SK-N-SH treated with all-trans-retinoic acid at 6 μM for 48 hours (cell line): ENCODE measurements around the gene TATDN3.

ENCODE experiments used
- ARNTL ChIP-seq: fragments of 450-650 bp; formaldehyde crosslinking; IDR thresholded peaks from 2 replicates; pipeline ENCODE4 v1.5.0; 2020; ENCODE audit warnings: low read depth, mild to moderate bottlenecking, moderate library complexity, borderline replicate concordance
- CREB5 ChIP-seq: fragments of 250-450 bp; sonication (Bioruptor Pico); IDR thresholded peaks from 2 replicates; pipeline ENCODE4 v1.5.1; 2020; ENCODE audit warnings: low read depth, mild to moderate bottlenecking, moderate library complexity
- CSDC2 ChIP-seq: fragments of 250-450 bp; sonication (Bioruptor Pico); IDR thresholded peaks from 2 replicates; pipeline ENCODE4 v1.5.0; 2020; ENCODE audit warnings: mild to moderate bottlenecking, moderate library complexity
- ESRRG ChIP-seq: fragments of 250-450 bp; sonication (Bioruptor Pico); IDR thresholded peaks from 2 replicates; pipeline ENCODE4 v1.6.1; 2021; ENCODE audit warnings: mild to moderate bottlenecking
- ISL1 ChIP-seq: fragments of 250-450 bp; sonication (Bioruptor Pico); IDR thresholded peaks from 2 replicates; pipeline ENCODE4 v2.1.2; 2022; ENCODE audit warnings: mild to moderate bottlenecking, moderate library complexity
- OSR1 ChIP-seq: fragments of 250-450 bp; sonication (Bioruptor Pico); IDR thresholded peaks from 2 replicates; pipeline ENCODE4 v1.8.0; 2022; ENCODE audit warnings: moderate library complexity, mild to moderate bottlenecking, inconsistent platforms
- PPARA ChIP-seq: fragments of 250-450 bp; sonication (Bioruptor Pico); IDR thresholded peaks from 2 replicates; pipeline ENCODE4 v1.5.0; 2020; ENCODE audit warnings: mild to moderate bottlenecking, borderline replicate concordance
- TCF4 ChIP-seq: fragments of 250-450 bp; sonication (Bioruptor Pico); IDR thresholded peaks from 2 replicates; pipeline ENCODE4 v1.8.0; 2021; ENCODE audit warnings: mild to moderate bottlenecking, moderate library complexity, borderline replicate concordance
- TOX ChIP-seq: fragments of 250-450 bp; sonication (Bioruptor Pico); IDR thresholded peaks from 2 replicates; pipeline ENCODE4 v1.8.0; 2021; ENCODE audit warnings: mild to moderate bottlenecking, moderate library complexity, borderline replicate concordance
- TSHZ2 ChIP-seq: fragments of 250-450 bp; sonication (Bioruptor Pico); IDR thresholded peaks from 2 replicates; pipeline ENCODE4 v1.5.0; 2020; ENCODE audit warnings: mild to moderate bottlenecking, moderate library complexity
- ZC3H10 ChIP-seq: fragments of 250-450 bp; sonication (Bioruptor Pico); IDR thresholded peaks from 2 replicates; pipeline ENCODE4 v1.5.1; 2021; ENCODE audit warnings: mild to moderate bottlenecking, moderate library complexity
- ZFP30 ChIP-seq: fragments of 450-650 bp; formaldehyde crosslinking; IDR thresholded peaks from 2 replicates; pipeline ENCODE4 v1.5.0; 2022; ENCODE audit warnings: mild to moderate bottlenecking, moderate library complexity
- ZNF70 ChIP-seq: fragments of 450-650 bp; formaldehyde crosslinking; IDR thresholded peaks from 2 replicates; pipeline ENCODE4 v1.5.0; 2020; ENCODE audit warnings: mild to moderate bottlenecking, moderate library complexity
- ZNF8 ChIP-seq: fragments of 450-650 bp; formaldehyde crosslinking; IDR thresholded peaks from 2 replicates; pipeline ENCODE4 v1.5.0; 2020; ENCODE audit warnings: mild to moderate bottlenecking, moderate library complexity

DNA sequence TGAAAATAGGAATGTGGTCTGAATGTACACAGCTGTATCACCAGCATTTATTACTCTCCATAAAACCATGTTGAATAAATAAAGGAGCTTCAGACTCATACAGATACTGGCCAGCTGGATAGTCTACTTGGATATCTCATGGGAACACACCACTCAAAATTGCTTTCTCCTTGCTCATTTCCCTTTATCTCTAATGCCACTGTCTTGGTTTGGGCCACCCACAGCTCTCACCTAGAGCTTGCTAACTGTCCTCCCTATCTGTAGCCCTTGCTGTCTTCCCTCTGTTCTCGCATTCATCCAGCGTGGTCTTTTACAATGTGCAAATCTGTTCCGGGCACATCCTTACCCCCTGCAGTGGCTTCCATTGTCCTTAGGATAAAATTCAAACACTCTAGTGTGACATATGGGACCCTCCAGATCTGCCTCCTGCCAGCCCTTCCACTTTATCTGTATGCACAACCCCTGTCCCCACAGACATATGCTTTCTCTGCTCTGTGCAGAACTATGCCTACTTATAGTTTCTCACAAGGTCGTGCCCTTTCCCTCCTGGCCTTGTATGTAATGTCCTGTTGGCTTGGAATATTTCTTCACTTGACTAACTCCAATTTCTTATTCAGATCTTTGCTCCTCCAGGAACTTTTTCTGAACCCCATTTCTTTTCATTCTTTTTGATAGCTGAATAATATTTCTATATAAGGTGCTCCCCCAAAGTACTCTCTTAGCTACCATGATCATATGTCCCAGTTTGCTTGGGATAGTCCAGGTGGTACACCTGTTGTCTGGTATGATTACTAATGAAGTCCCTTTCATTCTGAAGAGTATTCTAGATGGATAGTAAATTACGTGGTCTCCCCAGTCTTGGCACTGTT lies 69.3 kb downstream of the TATDN3 start:
- TF ChIP-seq TOX (CRISPR knock-in tag) (no peak), OSR1 (no peak), ZFP30 (no peak), ESRRG (CRISPR knock-in tag) (no peak), ZC3H10 (CRISPR knock-in tag) (no peak), TSHZ2 (CRISPR knock-in tag) (no peak), ZNF70 (CRISPR knock-in tag) (no peak), TCF4 (CRISPR knock-in tag) (no peak), ZNF8 (CRISPR knock-in tag) (no peak), CSDC2 (CRISPR knock-in tag) (no peak), ISL1 (CRISPR knock-in tag) (no peak), CREB5 (CRISPR knock-in tag) (no peak), PPARA (CRISPR knock-in tag) (no peak), ARNTL (CRISPR knock-in tag) (no peak)
